Spleen (tissue), 7 donors: ENCODE measurements around the gene ATP5ME.

Experiments
- CTCF ChIP-seq, 11 experiments: fragments of 200-600 bp in 7 of 11; fragments of 450-650 bp in 4 of 11; sonication (generic) in 4 of 11; IDR thresholded peaks in 8 of 11; conservative IDR thresholded peaks in 3 of 11; 1 replicate in 7 of 11; 2 replicates in 4 of 11; pipeline versions ENCODE4 v1.4.0 to v1.8.0; 2016 to 2021; ENCODE audit warnings: antibody characterized with exemption in 11 of 11, inconsistent platforms in 4 of 11, mild to moderate bottlenecking in 1 of 11
- POLR2AphosphoS5 ChIP-seq, 3 donors: sonication (generic); formaldehyde crosslinking; IDR thresholded peaks; one replicate each; pipeline ENCODE4 v1.5.1; 2017; ENCODE audit warnings: antibody characterized with exemption in 3 of 3
- donor health status: DM: no; HTN: no; CAD: no; lungs with moderate emphysema.
- donor health status: DM: no; HTN: no; CAD: no.
- donor health status: DM: no; HTN: no; CAD: no.

- TF ChIP-seq CTCF (IDR thresholded peaks at IDR 0.05 in 8 of 11, conservative IDR thresholded peaks at IDR 0.05 in 3 of 11), result no peak
- no peak for TF ChIP-seq POLR2AphosphoS5 (IDR thresholded peaks at IDR 0.05)
Measured at GRCh38 chr4:664713-665231, 9.3 kb downstream of the ATP5ME start.
